MM.1S (cell line): Measurements from ENCODE around the gene FAM117B.

ENCODE experiments used
- DNase-seq: peaks from one replicate; pipeline ENCODE4 v3.0.0-alpha.2; 2015
- H2AFZ ChIP-seq: fragments of 300-600 bp; sonication (generic); 2 replicates; pipeline ENCODE4 v1.6.0; 2016; ENCODE audit warnings: antibody characterized with exemption, low read length
- H3F3A ChIP-seq: fragments of 300-600 bp; sonication (generic); 2 replicates; pipeline ENCODE4 v1.6.1; 2016; ENCODE audit warnings: mild to moderate bottlenecking, antibody characterized with exemption, low read length, moderate library complexity, mixed read lengths; ENCODE audit not compliant: insufficient read depth
- H3K27ac ChIP-seq: fragments of 300-600 bp; sonication (generic); 2 replicates; pipeline ENCODE4 v1.5.1; 2016; ENCODE audit warnings: mild to moderate bottlenecking, low read length
- H3K27me3 ChIP-seq: fragments of 300-600 bp; sonication (generic); replicated peaks from 2 replicates; pipeline ENCODE4 v1.6.0; 2016; ENCODE audit warnings: low read length; ENCODE audit not compliant: insufficient read depth
- H3K36me3 ChIP-seq: fragments of 300-600 bp; sonication (generic); replicated peaks from 2 replicates; pipeline ENCODE4 v1.6.1; 2016; ENCODE audit warnings: mild to moderate bottlenecking, low read length, mixed read lengths; ENCODE audit not compliant: insufficient read depth
- H3K4me1 ChIP-seq: fragments of 300-600 bp; sonication (generic); 2 replicates; pipeline ENCODE4 v1.6.1; 2016; ENCODE audit warnings: low read length, mixed read lengths
- H3K4me2 ChIP-seq: fragments of 300-600 bp; sonication (generic); 2 replicates; pipeline ENCODE4 v1.6.0; 2016; ENCODE audit warnings: low read depth, low read length
- H3K4me3 ChIP-seq: fragments of 300-600 bp; sonication (generic); 2 replicates; pipeline ENCODE4 v1.5.1; 2016; ENCODE audit warnings: low read length, mixed read lengths
- H3K79me2 ChIP-seq: fragments of 300-600 bp; sonication (generic); 2 replicates; pipeline ENCODE4 v1.6.1; 2016; ENCODE audit warnings: mixed run types, low read length, mixed read lengths
- H3K9ac ChIP-seq: fragments of 300-600 bp; sonication (generic); 2 replicates; pipeline ENCODE4 v1.6.1; 2016; ENCODE audit warnings: low read length, mixed read lengths
- H3K9me2 ChIP-seq: fragments of 300-600 bp; sonication (generic); replicated peaks from 2 replicates; pipeline ENCODE4 v1.6.1; 2016; ENCODE audit warnings: mild to moderate bottlenecking, low read length, mixed read lengths; ENCODE audit not compliant: insufficient read depth
- H3K9me3 ChIP-seq: fragments of 300-600 bp; sonication (generic); replicated peaks from 2 replicates; pipeline ENCODE4 v1.6.1; 2016; ENCODE audit warnings: mild to moderate bottlenecking, low read length, mixed read lengths; ENCODE audit not compliant: insufficient read depth
- H4K20me1 ChIP-seq: fragments of 300-600 bp; sonication (generic); 2 replicates; pipeline ENCODE4 v1.6.1; 2016; ENCODE audit warnings: mild to moderate bottlenecking, low read length, moderate library complexity, mixed read lengths; ENCODE audit not compliant: insufficient read depth
- EZH2 ChIP-seq: fragments of 300-600 bp; sonication (generic); optimal IDR thresholded peaks from 2 replicates; pipeline ENCODE3; 2017; ENCODE audit warnings: low read depth, mild to moderate bottlenecking, antibody characterized with exemption, low read length, mixed read lengths
- EZH2phosphoT487 ChIP-seq: fragments of 300-600 bp; sonication (generic); IDR thresholded peaks from 2 replicates; pipeline ENCODE4 v1.6.1; 2018; ENCODE audit warnings: antibody characterized with exemption, low read length
- TF ChIP-seq, protein P1 (sequence below): fragments of 300-600 bp; sonication (generic); IDR thresholded peaks from 2 replicates; pipeline ENCODE4 v1.5.1; 2016; ENCODE audit warnings: antibody characterized with exemption, low read length, mixed read lengths

FAM117B gene

DNA sequence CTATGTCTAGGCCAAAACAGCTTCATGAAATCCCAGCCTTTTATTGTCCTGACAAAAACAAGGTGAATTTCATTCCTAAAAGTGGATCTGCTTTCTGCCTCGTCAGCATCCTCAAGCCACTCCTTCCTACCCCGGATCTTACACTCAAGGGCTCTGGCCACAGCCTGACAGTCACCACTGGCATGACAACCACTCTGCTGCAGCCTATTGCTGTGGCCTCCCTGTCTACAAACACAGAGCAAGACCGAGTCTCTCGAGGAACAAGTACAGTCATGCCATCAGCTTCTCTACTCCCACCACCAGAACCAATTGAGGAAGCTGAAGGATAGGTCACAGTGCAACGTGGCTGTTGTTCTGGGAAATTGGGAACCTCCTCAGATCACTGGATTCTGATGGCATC is 130.7 kb downstream of the FAM117B start:
- no peaks in the 10 kb centered on the region for H3K4me1 ChIP-seq
- H4K20me1 ChIP-seq, result no peaks in the 10 kb centered on the region
- no peaks in the 10 kb centered on the region for H3F3A ChIP-seq
- no peaks in the 10 kb centered on the region for H3K36me3 ChIP-seq
- H3K4me2 ChIP-seq, result no peak overlapping the region
- no peak overlapping the region for H3K9ac ChIP-seq
- H3K79me2 ChIP-seq, result no peaks in the 10 kb centered on the region
- H3K9me2 ChIP-seq, result no peaks in the 10 kb centered on the region
- no peak overlapping the region for H2AFZ ChIP-seq
- H3K4me3 ChIP-seq, result no peak overlapping the region
- no peaks in the 10 kb centered on the region for H3K9me3 ChIP-seq
- H3K27me3 ChIP-seq, result no peaks in the 10 kb centered on the region
- TF ChIP-seq, protein P1, sequence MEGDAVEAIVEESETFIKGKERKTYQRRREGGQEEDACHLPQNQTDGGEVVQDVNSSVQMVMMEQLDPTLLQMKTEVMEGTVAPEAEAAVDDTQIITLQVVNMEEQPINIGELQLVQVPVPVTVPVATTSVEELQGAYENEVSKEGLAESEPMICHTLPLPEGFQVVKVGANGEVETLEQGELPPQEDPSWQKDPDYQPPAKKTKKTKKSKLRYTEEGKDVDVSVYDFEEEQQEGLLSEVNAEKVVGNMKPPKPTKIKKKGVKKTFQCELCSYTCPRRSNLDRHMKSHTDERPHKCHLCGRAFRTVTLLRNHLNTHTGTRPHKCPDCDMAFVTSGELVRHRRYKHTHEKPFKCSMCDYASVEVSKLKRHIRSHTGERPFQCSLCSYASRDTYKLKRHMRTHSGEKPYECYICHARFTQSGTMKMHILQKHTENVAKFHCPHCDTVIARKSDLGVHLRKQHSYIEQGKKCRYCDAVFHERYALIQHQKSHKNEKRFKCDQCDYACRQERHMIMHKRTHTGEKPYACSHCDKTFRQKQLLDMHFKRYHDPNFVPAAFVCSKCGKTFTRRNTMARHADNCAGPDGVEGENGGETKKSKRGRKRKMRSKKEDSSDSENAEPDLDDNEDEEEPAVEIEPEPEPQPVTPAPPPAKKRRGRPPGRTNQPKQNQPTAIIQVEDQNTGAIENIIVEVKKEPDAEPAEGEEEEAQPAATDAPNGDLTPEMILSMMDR, result no peak
- TF ChIP-seq EZH2phosphoT487, result no peak
- no peak for TF ChIP-seq EZH2
- no peak overlapping the region for H3K27ac ChIP-seq
- DNase-seq, result no peak

GRCh38 chr2:202768273-202768672 is 133.5 kb downstream of the FAM117B start:
- H3K9me2 ChIP-seq, result no peaks in the 10 kb centered on the region
- no peaks in the 10 kb centered on the region for H3F3A ChIP-seq
- no peaks in the 10 kb centered on the region for H3K9me3 ChIP-seq
- TF ChIP-seq, protein P1, result no peak
- TF ChIP-seq EZH2 (no peak), EZH2phosphoT487 (no peak)
- H3K4me1 ChIP-seq, result no peaks in the 10 kb centered on the region
- H4K20me1 ChIP-seq, result no peaks in the 10 kb centered on the region
- no peaks in the 10 kb centered on the region for H3K27me3 ChIP-seq
- H3K4me3 ChIP-seq, result no peak overlapping the region
- DNase-seq, result no peak
- H3K27ac ChIP-seq, result no peak overlapping the region
- H3K4me2 ChIP-seq, result no peak overlapping the region
- no peak overlapping the region for H3K9ac ChIP-seq
- H2AFZ ChIP-seq, result no peak overlapping the region
- no peaks in the 10 kb centered on the region for H3K36me3 ChIP-seq
- no peaks in the 10 kb centered on the region for H3K79me2 ChIP-seq

DNA sequence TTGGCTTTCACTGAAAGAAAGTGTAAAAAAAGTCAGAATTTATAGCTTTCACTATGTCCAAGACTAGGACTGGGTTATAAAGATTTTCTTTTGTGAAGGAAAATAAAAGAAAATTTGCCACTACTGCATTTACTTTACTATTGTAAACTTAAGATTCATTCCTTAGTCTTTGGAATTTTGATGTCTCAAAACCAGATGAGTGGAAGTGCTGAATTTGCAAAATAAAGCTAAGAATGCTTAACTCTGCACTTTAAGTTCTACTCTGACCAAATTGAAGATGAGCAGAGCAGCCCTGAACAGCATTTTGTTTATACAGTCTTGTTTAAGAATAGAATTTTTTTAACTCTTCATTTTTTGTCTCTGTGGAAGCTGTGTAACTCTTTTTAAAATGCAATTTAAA is 134.4 kb downstream of the FAM117B start:
- Histone ChIP-seq H3K4me2 (no peak overlapping the region), H3K4me1 (no peaks in the 10 kb centered on the region), H2AFZ (no peak overlapping the region), H3K79me2 (no peaks in the 10 kb centered on the region), H3K36me3 (no peaks in the 10 kb centered on the region), H3K9me3 (no peaks in the 10 kb centered on the region), H3K27ac (no peak overlapping the region), H3K4me3 (no peak overlapping the region), H3K9me2 (no peaks in the 10 kb centered on the region), H3K27me3 (no peaks in the 10 kb centered on the region), H3F3A (no peaks in the 10 kb centered on the region), H4K20me1 (no peaks in the 10 kb centered on the region), H3K9ac (no peak overlapping the region)
- TF ChIP-seq, protein P1, result no peak
- TF ChIP-seq EZH2phosphoT487 (no peak), EZH2 (no peak)
- no peak for DNase-seq
